ENCODE data around the gene RPTN. TPM values are rescaled to one million over a fixed set of nuclear protein-coding genes. Genes with fewer than 3 reads are reported as not detected.
"Not testable (repeated sequence)": the region's sequence is repeated elsewhere in the genome, so short reads cannot be mapped to it uniquely, and the experiment has no call there.

The RPTN gene
- total RNA-seq, 1 donor, result 0.36 TPM

DNA sequence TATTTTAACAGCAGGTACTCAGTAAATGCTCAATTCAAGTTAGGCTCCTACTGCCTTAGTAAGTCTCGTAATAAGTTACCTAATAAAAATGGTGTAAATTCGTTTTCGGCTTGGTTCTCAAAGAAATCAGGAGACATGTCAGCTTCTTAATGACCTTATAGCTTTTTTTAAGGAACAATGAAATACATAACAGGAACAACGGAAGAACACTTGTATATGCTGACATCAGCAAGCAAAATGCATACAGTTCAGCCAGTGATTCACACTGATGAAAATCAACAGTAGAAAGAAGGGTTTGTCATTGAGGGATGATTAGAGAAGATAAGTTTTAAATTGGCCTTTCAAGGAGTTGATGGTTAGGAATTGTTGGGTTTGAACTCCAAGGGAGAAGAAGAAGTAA, 13.3 kb downstream of the RPTN start:
- DNase-seq (ENCODE audit: insufficient read length, low spot score, missing footprints), result no peak
- Histone ChIP-seq H2AFZ (ENCODE audit: low read length) (no peak overlapping the region), H3K4me3 (ENCODE audit: insufficient read depth, low read length) (no peak overlapping the region), H3K79me2 (ENCODE audit: insufficient read depth, low read length) (no peaks in the 10 kb centered on the region), H3K27ac (ENCODE audit: low read depth, low read length) (no peak overlapping the region), H3K4me1 (ENCODE audit: insufficient read depth, low read length) (peaks cover 10% of the 10 kb centered on the region), H3K27me3 (ENCODE audit: insufficient read depth, low read length) (peaks cover 9% of the 10 kb centered on the region), H4K20me1 (ENCODE audit: insufficient read depth, low read length) (no peaks in the 10 kb centered on the region), H3K4me2 (ENCODE audit: insufficient read depth, low read length) (no peak overlapping the region), H3K9me3 (ENCODE audit: low read depth, low read length) (peaks cover 7% of the 10 kb centered on the region), H3K36me3 (ENCODE audit: insufficient read depth, low read length) (no peaks in the 10 kb centered on the region)
- TF ChIP-seq, protein P1, sequence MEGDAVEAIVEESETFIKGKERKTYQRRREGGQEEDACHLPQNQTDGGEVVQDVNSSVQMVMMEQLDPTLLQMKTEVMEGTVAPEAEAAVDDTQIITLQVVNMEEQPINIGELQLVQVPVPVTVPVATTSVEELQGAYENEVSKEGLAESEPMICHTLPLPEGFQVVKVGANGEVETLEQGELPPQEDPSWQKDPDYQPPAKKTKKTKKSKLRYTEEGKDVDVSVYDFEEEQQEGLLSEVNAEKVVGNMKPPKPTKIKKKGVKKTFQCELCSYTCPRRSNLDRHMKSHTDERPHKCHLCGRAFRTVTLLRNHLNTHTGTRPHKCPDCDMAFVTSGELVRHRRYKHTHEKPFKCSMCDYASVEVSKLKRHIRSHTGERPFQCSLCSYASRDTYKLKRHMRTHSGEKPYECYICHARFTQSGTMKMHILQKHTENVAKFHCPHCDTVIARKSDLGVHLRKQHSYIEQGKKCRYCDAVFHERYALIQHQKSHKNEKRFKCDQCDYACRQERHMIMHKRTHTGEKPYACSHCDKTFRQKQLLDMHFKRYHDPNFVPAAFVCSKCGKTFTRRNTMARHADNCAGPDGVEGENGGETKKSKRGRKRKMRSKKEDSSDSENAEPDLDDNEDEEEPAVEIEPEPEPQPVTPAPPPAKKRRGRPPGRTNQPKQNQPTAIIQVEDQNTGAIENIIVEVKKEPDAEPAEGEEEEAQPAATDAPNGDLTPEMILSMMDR (IDR thresholded peaks at IDR 0.05; ENCODE audit: extremely low read depth, low read depth, low read length), result no peak

DNA sequence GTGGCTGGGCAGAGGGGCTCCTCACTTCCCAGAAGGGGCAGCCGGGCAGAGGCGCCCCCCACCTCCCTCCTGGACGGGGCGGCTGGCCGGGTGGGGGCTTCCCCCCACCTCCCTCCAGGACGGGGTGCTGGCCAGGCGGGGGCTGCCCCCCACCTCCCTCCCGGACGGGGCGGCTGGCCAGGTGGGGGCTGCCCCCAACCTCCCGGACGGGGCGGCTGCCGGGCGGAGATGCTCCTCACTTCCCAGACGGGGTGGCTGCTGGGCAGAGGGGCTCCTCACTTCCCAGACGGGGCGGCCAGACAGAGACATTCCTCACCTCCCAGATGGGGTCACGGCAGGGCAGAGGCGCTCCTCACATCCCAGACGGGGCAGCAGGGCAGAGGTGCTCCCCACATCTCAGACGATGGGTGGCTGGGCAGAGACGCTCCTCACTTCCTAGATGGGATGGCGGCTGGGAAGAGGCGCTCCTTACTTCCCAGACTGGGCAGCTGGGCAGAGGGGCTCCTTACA, 14.3 kb downstream of the RPTN start:
- H3K4me3 ChIP-seq (ENCODE audit: insufficient read depth, low read length); H2AFZ ChIP-seq (ENCODE audit: low read length); H3K36me3 ChIP-seq (ENCODE audit: insufficient read depth, low read length); H3K27ac ChIP-seq (ENCODE audit: low read depth, low read length); H3K9me3 ChIP-seq (ENCODE audit: low read depth, low read length); H4K20me1 ChIP-seq (ENCODE audit: insufficient read depth, low read length); DNase-seq (ENCODE audit: insufficient read length, low spot score, missing footprints); H3K79me2 ChIP-seq (ENCODE audit: insufficient read depth, low read length); H3K4me2 ChIP-seq (ENCODE audit: insufficient read depth, low read length): not testable (repeated sequence)
- Histone ChIP-seq H3K27me3 (ENCODE audit: insufficient read depth, low read length) (peaks cover 19% of the 10 kb centered on the region), H3K4me1 (ENCODE audit: insufficient read depth, low read length) (peaks cover 10% of the 10 kb centered on the region)

GRCh38 chr1:152143150-152143887, 15.7 kb downstream of the RPTN start:
- Histone ChIP-seq H2AFZ (ENCODE audit: low read length) (no peak overlapping the region), H4K20me1 (ENCODE audit: insufficient read depth, low read length) (no peaks in the 10 kb centered on the region), H3K36me3 (ENCODE audit: insufficient read depth, low read length) (no peaks in the 10 kb centered on the region), H3K4me1 (ENCODE audit: insufficient read depth, low read length) (peaks cover 10% of the 10 kb centered on the region), H3K4me3 (ENCODE audit: insufficient read depth, low read length) (no peak overlapping the region), H3K79me2 (ENCODE audit: insufficient read depth, low read length) (no peaks in the 10 kb centered on the region), H3K27me3 (ENCODE audit: insufficient read depth, low read length) (peaks cover 19% of the 10 kb centered on the region), H3K27ac (ENCODE audit: low read depth, low read length) (no peak overlapping the region), H3K4me2 (ENCODE audit: insufficient read depth, low read length) (no peak overlapping the region), H3K9me3 (ENCODE audit: low read depth, low read length) (peaks cover 7% of the 10 kb centered on the region)
- no peak for DNase-seq (ENCODE audit: insufficient read length, low spot score, missing footprints)
- TF ChIP-seq, protein P1 (IDR thresholded peaks at IDR 0.05; ENCODE audit: extremely low read depth, low read depth, low read length), result no peak

GRCh38 chr1:152141971-152142584, 16.9 kb downstream of the RPTN start:
- Histone ChIP-seq H3K36me3 (ENCODE audit: insufficient read depth, low read length) (no peaks in the 10 kb centered on the region), H3K27ac (ENCODE audit: low read depth, low read length) (no peak overlapping the region), H3K27me3 (ENCODE audit: insufficient read depth, low read length) (peaks cover 22% of the 10 kb centered on the region), H3K79me2 (ENCODE audit: insufficient read depth, low read length) (no peaks in the 10 kb centered on the region), H4K20me1 (ENCODE audit: insufficient read depth, low read length) (no peaks in the 10 kb centered on the region), H2AFZ (ENCODE audit: low read length) (no peak overlapping the region), H3K4me1 (ENCODE audit: insufficient read depth, low read length) (peaks cover 10% of the 10 kb centered on the region), H3K4me2 (ENCODE audit: insufficient read depth, low read length) (no peak overlapping the region), H3K9me3 (ENCODE audit: low read depth, low read length) (no peaks in the 10 kb centered on the region), H3K4me3 (ENCODE audit: insufficient read depth, low read length) (no peak overlapping the region)
- TF ChIP-seq, protein P1 (IDR thresholded peaks at IDR 0.05; ENCODE audit: extremely low read depth, low read depth, low read length), result peak; percentile 96
- DNase-seq (ENCODE audit: insufficient read length, low spot score, missing footprints), result peak; percentile 65

Data from osteoblast (primary cell).